Tibial nerve (tissue), 4 donors: ENCODE data around the gene REN. TPM values are rescaled to one million over a fixed set of nuclear protein-coding genes. Genes with fewer than 3 reads are reported as not detected.

Experiments
- DNase-seq, 2 donors: peaks; one replicate each; pipeline ENCODE4 v3.0.0-alpha.2; 2019; ENCODE audit warnings: low spot score in 2 of 2
- H3K27ac ChIP-seq, 4 donors: fragments of 200-600 bp; sonication (generic) in 3 of 4; one replicate each; pipeline ENCODE4 v1.5.1; 2017 to 2019; ENCODE audit warnings: mild to moderate bottlenecking in 1 of 4
- H3K27me3 ChIP-seq, 2 donors: fragments of 200-600 bp; sonication (generic) in 1 of 2; one replicate each; pipeline versions ENCODE4 v1.5.1 to v1.6.0; 2017 to 2019
- H3K36me3 ChIP-seq, 3 donors: fragments of 200-600 bp; sonication (generic); one replicate each; pipeline ENCODE4 v1.5.1; 2018 to 2019
- H3K4me1 ChIP-seq, 4 donors: fragments of 200-600 bp; sonication (generic) in 3 of 4; one replicate each; pipeline ENCODE4 v1.5.1; 2017 to 2019
- H3K4me3 ChIP-seq, 4 donors: fragments of 200-600 bp; sonication (generic) in 3 of 4; one replicate each; pipeline ENCODE4 v1.5.1; 2017 to 2019; ENCODE audit warnings: mild to moderate bottlenecking in 1 of 4, moderate library complexity in 1 of 4
- H3K9me3 ChIP-seq, 4 donors: fragments of 200-600 bp; sonication (generic) in 3 of 4; one replicate each; pipeline ENCODE4 v1.5.1; 2017 to 2019
- CTCF ChIP-seq, 5 experiments: fragments of 200-600 bp in 3 of 5; fragments of 450-650 bp in 2 of 5; sonication (generic) in 3 of 5; IDR thresholded peaks; one replicate each; pipeline ENCODE4 v1.5.1; 2016 to 2019; ENCODE audit warnings: antibody characterized with exemption in 5 of 5, mild to moderate bottlenecking in 3 of 5, moderate library complexity in 2 of 5
- EP300 ChIP-seq, 2 donors: sonication (generic); formaldehyde crosslinking; IDR thresholded peaks; one replicate each; pipeline ENCODE4 v1.6.1; 2017; ENCODE audit warnings: antibody characterized with exemption in 2 of 2, mild to moderate bottlenecking in 1 of 2
- POLR2A ChIP-seq, 2 donors: fragments of 450-650 bp; IDR thresholded peaks; one replicate each; pipeline ENCODE4 v1.6.1; 2017; ENCODE audit warnings: antibody characterized with exemption in 2 of 2, mild to moderate bottlenecking in 2 of 2, moderate library complexity in 2 of 2
- WGBS, 2 donors: methylation state at CpG; one replicate each; pipeline ENCODE4 v1.1.5; 2018; 5-methylcytosine and 5-hydroxymethylcytosine counted together
- total RNA-seq, 4 donors: library from RNA; depleted of rRNA; stranded (reverse); fragments of >200 nt; gene quantifications; one replicate each; pipeline ENCODE4 v1.1.0, GENCODE V29; 2016

Gene REN
- total RNA-seq, 4 donors from 2014 or later: not detected

DNA sequence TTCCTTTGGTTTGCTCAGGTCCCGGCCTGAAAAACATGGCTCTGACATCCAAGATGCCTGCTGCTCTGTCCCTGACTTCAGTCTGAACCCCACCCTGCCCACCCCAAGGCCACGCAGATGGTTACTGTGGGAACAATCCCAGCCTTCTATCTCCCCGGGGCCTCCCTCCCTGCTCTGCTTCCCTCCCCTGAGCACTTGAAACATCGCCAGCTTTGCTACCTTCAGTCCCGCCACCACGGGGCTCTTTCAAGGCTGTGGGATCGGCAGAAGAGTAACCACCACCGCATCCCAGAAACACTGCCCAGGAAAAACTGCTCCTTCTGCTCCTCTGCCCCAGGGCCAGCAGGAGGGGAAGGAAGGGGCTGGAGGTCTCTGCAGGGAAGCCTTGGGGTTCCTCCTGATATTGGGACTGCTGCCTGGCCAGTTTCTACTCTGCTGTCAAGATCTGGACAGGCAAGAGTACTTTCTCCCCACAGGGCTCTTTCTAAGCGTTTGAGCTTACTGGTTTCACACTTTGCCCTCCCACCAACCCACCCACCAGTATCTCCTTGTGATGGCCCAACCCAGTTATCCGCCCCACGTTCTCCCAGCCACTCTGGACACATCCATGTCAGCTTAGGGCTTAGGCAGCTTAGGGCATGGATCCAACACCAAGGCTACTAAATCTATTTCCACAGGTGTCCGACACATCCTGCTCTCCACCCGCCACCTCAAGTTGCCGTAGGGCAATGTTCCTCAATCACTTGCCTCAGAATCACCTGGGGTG, 22.7 kb downstream of the REN start:
- Histone ChIP-seq H3K27me3 (no peaks in the 10 kb centered on the region), H3K4me1 (peaks cover 0 to 15% (median 0%) of the 10 kb centered on the region in 4 donors), H3K4me3 (no peak overlapping the region), H3K36me3 (peaks cover 0 to 86% (median 0%) of the 10 kb centered on the region in 3 donors), H3K9me3 (no peaks in the 10 kb centered on the region), H3K27ac (no peak overlapping the region)
- no peak for DNase-seq
- 70 to 71% methylated on average over 14 of the region's 14 CpGs for WGBS, 2 donors
- no peak for TF ChIP-seq POLR2A (IDR thresholded peaks at IDR 0.05)

DNA sequence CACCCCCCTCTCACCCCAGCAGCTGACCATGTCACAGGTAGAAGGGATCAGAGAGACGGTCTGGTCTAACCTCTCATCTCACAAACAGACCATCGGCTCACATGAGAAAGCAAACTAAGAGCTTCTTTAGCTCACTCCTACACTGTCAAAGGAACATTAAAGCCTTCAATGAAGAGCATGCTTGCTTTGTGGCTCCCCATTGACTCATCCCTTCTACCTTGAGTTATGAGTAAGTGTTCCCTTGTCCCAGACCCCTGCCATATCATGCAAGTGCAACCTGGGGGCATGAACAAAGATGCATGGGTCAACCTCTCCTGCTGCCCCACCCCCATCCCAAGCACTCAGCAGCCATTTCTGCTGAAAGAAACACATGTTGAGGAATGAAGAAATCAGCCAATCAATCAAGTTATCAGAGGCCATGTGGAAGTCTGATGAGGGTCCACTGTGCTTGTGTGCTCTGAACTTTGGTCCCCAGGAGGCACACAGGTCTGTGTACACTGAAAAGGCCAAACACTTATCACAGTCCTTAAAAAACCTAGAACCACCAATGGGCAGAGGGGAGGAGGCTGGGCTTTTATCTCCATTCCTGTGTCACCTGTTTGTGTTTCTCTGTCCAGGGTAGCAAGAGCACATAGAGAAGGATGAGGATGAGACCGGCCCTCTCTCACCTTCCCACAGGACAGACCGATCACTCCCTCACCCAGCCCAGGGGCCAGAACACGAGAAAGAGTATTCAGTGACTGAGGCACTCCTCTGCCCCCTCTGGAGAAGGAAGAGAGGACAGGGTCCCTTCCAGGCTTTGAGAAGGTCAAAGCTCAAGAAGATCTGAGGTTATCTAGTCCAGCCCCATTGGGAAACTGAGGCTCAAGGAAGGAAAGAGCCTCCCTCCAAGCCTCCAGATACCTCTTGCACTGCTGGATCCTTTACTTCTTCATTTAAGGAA, 23.8 kb downstream of the REN start:
- DNase-seq: no peak
- Histone ChIP-seq H3K4me1 (peaks cover 0 to 3% (median 0%) of the 10 kb centered on the region in 4 donors), H3K36me3 (peaks cover 0 to 97% (median 0%) of the 10 kb centered on the region in 3 donors), H3K9me3 (no peaks in the 10 kb centered on the region), H3K4me3 (no peak overlapping the region), H3K27me3 (no peaks in the 10 kb centered on the region), H3K27ac (no peak overlapping the region)
- WGBS, 2 donors: 84 to 87% methylated on average over 5 of the region's 5 CpGs
- TF ChIP-seq POLR2A (IDR thresholded peaks at IDR 0.05) (no peak), EP300 (IDR thresholded peaks at IDR 0.05) (no peak)

- H3K27ac ChIP-seq: no peak overlapping the region
- H3K9me3 ChIP-seq: no peaks in the 10 kb centered on the region
- H3K27me3 ChIP-seq: no peaks in the 10 kb centered on the region
- peaks cover 0 to 98% (median 0%) of the 10 kb centered on the region in 3 donors for H3K36me3 ChIP-seq
- no peak for DNase-seq
- H3K4me3 ChIP-seq: no peak overlapping the region
- no peaks in the 10 kb centered on the region for H3K4me1 ChIP-seq
- 89 to 97% methylated on average over 3 of the region's 3 CpGs for WGBS, 2 donors
- TF ChIP-seq POLR2A (IDR thresholded peaks at IDR 0.05) (no peak), CTCF (IDR thresholded peaks at IDR 0.05) (no peak), EP300 (IDR thresholded peaks at IDR 0.05) (no peak)
Measured at GRCh38 chr1:204141131-204141530, 25.0 kb downstream of the REN start.

DNA sequence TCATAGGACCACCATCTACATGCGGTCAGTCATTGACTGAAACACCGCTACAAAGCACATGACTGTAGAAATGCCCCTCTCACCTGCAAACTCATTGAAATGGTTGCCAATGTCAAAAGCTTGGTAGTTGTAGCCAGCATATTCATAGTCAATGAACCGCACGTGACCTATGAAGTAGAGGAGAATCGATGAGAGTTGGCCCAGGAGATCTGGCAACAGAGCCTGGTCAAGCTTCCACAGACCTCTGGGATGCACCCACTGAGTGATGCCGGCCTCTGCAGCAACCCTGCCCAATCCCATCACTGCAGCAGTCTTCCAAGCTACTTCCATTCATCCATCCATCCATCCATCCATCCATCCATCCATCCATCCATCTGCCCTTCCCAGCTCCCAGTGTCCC, 26.2 kb downstream of the REN start:
- TF ChIP-seq EP300 (IDR thresholded peaks at IDR 0.05) (no peak), CTCF (IDR thresholded peaks at IDR 0.05) (no peak), POLR2A (IDR thresholded peaks at IDR 0.05) (no peak)
- Histone ChIP-seq H3K27me3 (no peaks in the 10 kb centered on the region), H3K4me1 (no peaks in the 10 kb centered on the region), H3K9me3 (no peaks in the 10 kb centered on the region), H3K4me3 (no peak overlapping the region), H3K36me3 (peaks cover 0 to 98% (median 0%) of the 10 kb centered on the region in 3 donors), H3K27ac (no peak overlapping the region)
- 92 to 94% methylated on average over 6 of the region's 6 CpGs for WGBS, 2 donors
- DNase-seq: no peak

DNA sequence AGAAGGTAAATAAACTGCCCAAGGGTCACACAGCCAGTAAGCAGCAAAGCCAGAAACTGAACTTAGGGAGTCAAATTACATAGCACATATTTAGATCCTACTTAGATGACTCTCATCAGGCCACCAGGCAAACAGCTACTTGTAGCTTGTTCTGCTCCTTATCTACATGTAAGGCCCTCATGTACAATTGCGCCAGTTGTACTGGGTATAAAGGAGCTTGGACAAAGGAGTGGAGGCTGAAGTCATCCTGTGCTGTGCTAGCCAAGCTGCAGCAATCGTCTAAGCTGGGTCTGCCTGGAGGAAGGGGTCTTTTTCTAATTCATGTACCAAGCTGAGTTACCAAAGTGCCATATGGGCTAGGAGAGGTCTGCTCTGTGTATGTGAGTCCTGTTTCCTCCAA, 27.0 kb downstream of the REN start:
- no peak for DNase-seq
- 72 to 83% methylated on average over 2 of the region's 2 CpGs for WGBS, 2 donors
- TF ChIP-seq POLR2A (IDR thresholded peaks at IDR 0.05) (no peak), EP300 (IDR thresholded peaks at IDR 0.05) (no peak), CTCF (IDR thresholded peaks at IDR 0.05) (no peak)

More for the DNA sequence above, 27.0 kb downstream of the REN start:
- no peak overlapping the region for H3K4me3 ChIP-seq
- H3K4me1 ChIP-seq: no peaks in the 10 kb centered on the region
- no peaks in the 10 kb centered on the region for H3K27me3 ChIP-seq
- no peak overlapping the region for H3K27ac ChIP-seq
- H3K9me3 ChIP-seq: no peaks in the 10 kb centered on the region
- H3K36me3 ChIP-seq: peaks cover 0 to 100% (median 0%) of the 10 kb centered on the region in 3 donors
